ENCODE data around the gene SEMA5A. TPM values are rescaled to one million over a fixed set of nuclear protein-coding genes. Genes with fewer than 3 reads are reported as not detected.

Gene SEMA5A
- total and polyA plus RNA-seq, 2 donors (not counting 1 experiment from before 2014, with no cell fraction given): not detected

DNA sequence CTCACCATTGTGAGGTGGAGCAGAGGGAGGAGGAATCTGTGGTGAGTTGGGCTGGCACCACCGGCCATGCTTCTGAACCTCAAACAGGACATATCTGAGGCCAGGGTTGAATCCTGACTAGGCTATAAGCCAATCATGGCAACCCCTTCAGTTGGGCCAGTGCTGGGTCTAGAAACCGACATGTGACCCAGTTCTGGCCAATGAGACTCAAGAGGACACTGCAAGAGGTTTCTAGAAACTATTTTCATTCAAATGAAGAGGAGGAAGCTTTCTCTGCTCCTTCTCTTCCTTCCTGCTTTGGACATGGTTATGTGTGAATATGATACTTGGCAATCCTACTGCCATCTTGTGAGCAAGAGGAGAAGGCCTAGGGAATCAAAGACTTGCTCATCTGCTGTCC is 417.7 kb downstream of the SEMA5A start:
- ChIA-PET CTCF (no interaction called here), POLR2A (no interaction called here)
- intact Hi-C loops (cut with micrococcal nuclease): no loop called here
- Mint-ChIP-seq H3K27me3 (no peaks in the 10 kb centered on the region), H3K4me1 (no peaks in the 10 kb centered on the region), H3K27ac (no peak overlapping the region), H3K4me3 (no peak overlapping the region), H3K9me3 (ENCODE audit: insufficient read depth) (no peaks in the 10 kb centered on the region)
- H2AFZ ChIP-seq (ENCODE audit: insufficient read depth, low read depth, low read length, poor library complexity, severe bottlenecking): no peak overlapping the region
- no peaks in the 10 kb centered on the region for H3K79me2 ChIP-seq (ENCODE audit: control insufficient read depth, insufficient read depth, low read length)
- no peak overlapping the region for H3K4me3 ChIP-seq (ENCODE audit: control extremely low read depth in 1 of 5, extremely low read depth in 1 of 5, insufficient read depth in 1 of 5, low read depth in 2 of 5, low read length in 4 of 5)
- H3K9me3 ChIP-seq (ENCODE audit: control extremely low read depth in 1 of 3, control insufficient read depth in 2 of 3, insufficient read depth in 1 of 3, low read length in 2 of 3): peaks cover 0 to 4% (median 0%) of the 10 kb centered on the region in 3 donors
- no peaks in the 10 kb centered on the region for H4K20me1 ChIP-seq (ENCODE audit: control insufficient read depth, insufficient read depth, low read length, poor library complexity, severe bottlenecking)
- DNase-seq (no peak), ATAC-seq (ENCODE audit: low read depth) (no peak)
- H3K27ac ChIP-seq (ENCODE audit: low read length in 2 of 2): no peak overlapping the region
- no peaks in the 10 kb centered on the region for H3K27me3 ChIP-seq (replicated peaks in 1 of 4; ENCODE audit: control extremely low read depth in 1 of 4, control insufficient read depth in 3 of 4, insufficient read depth in 4 of 4, low read length in 3 of 4)
- H3K9ac ChIP-seq (ENCODE audit: low read length): no peak overlapping the region
- no peak for TF ChIP-seq EZH2 (IDR thresholded peaks at IDR 0.05; ENCODE audit: borderline replicate concordance, insufficient read depth, low read depth, low read length, poor library complexity, severe bottlenecking)
- TF ChIP-seq, protein P1, sequence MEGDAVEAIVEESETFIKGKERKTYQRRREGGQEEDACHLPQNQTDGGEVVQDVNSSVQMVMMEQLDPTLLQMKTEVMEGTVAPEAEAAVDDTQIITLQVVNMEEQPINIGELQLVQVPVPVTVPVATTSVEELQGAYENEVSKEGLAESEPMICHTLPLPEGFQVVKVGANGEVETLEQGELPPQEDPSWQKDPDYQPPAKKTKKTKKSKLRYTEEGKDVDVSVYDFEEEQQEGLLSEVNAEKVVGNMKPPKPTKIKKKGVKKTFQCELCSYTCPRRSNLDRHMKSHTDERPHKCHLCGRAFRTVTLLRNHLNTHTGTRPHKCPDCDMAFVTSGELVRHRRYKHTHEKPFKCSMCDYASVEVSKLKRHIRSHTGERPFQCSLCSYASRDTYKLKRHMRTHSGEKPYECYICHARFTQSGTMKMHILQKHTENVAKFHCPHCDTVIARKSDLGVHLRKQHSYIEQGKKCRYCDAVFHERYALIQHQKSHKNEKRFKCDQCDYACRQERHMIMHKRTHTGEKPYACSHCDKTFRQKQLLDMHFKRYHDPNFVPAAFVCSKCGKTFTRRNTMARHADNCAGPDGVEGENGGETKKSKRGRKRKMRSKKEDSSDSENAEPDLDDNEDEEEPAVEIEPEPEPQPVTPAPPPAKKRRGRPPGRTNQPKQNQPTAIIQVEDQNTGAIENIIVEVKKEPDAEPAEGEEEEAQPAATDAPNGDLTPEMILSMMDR (IDR thresholded peaks at IDR 0.05): no peak
- H3K4me1 ChIP-seq (ENCODE audit: control insufficient read depth in 2 of 2, insufficient read depth in 2 of 2, low read length in 2 of 2): no peaks in the 10 kb centered on the region
- 47% methylated on average over 2 of the region's 2 CpGs for WGBS (ENCODE audit: insufficient coverage)
- no peaks in the 10 kb centered on the region for H3K36me3 ChIP-seq (replicated peaks in 1 of 2; ENCODE audit: control extremely low read depth in 1 of 2, control insufficient read depth in 1 of 2, extremely low read depth in 1 of 2, insufficient read depth in 2 of 2, low read length in 1 of 2)
- H3K4me2 ChIP-seq (replicated peaks; ENCODE audit: low read depth, low read length, poor library complexity, severe bottlenecking): no peak overlapping the region

DNA sequence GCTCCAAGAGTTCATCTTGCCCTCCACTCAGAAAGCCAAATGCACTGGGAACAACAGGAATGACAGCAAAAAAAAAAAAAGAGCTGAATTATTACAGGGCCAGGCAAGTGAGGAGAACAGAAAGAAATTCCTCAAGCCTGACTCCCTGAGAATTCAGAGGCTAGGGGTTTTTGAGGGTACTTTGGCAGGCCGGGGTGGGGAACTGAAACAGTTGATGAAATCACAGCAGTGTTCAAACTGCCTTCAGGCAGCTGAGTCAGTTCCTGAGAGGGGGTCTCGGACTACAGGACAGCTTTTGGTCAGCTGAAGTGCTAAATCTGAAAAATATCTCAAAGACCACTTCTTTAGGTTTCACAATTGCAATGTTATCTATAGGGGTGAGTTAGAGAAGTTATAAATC is 419.4 kb downstream of the SEMA5A start:
- no peak for DNase-seq
- no peak for TF ChIP-seq EZH2 (IDR thresholded peaks at IDR 0.05; ENCODE audit: borderline replicate concordance, insufficient read depth, low read depth, low read length, poor library complexity, severe bottlenecking)
- no peaks in the 10 kb centered on the region for H3K79me2 ChIP-seq (ENCODE audit: control insufficient read depth, insufficient read depth, low read length)
- no peaks in the 10 kb centered on the region for H4K20me1 ChIP-seq (ENCODE audit: control insufficient read depth, insufficient read depth, low read length, poor library complexity, severe bottlenecking)
- H3K4me3 ChIP-seq (ENCODE audit: control extremely low read depth in 1 of 5, extremely low read depth in 1 of 5, insufficient read depth in 1 of 5, low read depth in 2 of 5, low read length in 4 of 5): no peak overlapping the region
- no peak overlapping the region for H3K4me2 ChIP-seq (replicated peaks; ENCODE audit: low read depth, low read length, poor library complexity, severe bottlenecking)
- whole genome bisulfite sequencing (ENCODE audit: insufficient coverage): 57% methylated on average over 1 of the region's 2 CpGs
- no peaks in the 10 kb centered on the region for H3K36me3 ChIP-seq (replicated peaks in 1 of 2; ENCODE audit: control extremely low read depth in 1 of 2, control insufficient read depth in 1 of 2, extremely low read depth in 1 of 2, insufficient read depth in 2 of 2, low read length in 1 of 2)
- H2AFZ ChIP-seq (ENCODE audit: insufficient read depth, low read depth, low read length, poor library complexity, severe bottlenecking): no peak overlapping the region
- Mint-ChIP-seq H3K4me3 (no peak overlapping the region), H3K4me1 (no peaks in the 10 kb centered on the region), H3K27me3 (no peaks in the 10 kb centered on the region), H3K27ac (no peak overlapping the region), H3K9me3 (ENCODE audit: insufficient read depth) (no peaks in the 10 kb centered on the region)
- ATAC-seq (ENCODE audit: low read depth): no peak
- H3K4me1 ChIP-seq (ENCODE audit: control insufficient read depth in 2 of 2, insufficient read depth in 2 of 2, low read length in 2 of 2): no peaks in the 10 kb centered on the region
- H3K9me3 ChIP-seq (ENCODE audit: control extremely low read depth in 1 of 3, control insufficient read depth in 2 of 3, insufficient read depth in 1 of 3, low read length in 2 of 3): peaks cover 0 to 4% (median 0%) of the 10 kb centered on the region in 3 donors
- CTCF ChIA-PET: interaction anchor here (0.7 kb wide), 1 partner anchor 10 kb away, joined by 3 read pairs; no protein-coding TSS in a partner anchor
- POLR2A ChIA-PET: no interaction called here
- H3K27ac ChIP-seq (ENCODE audit: low read length in 2 of 2): no peak overlapping the region
- intact Hi-C loops (cut with micrococcal nuclease): no loop called here
- H3K9ac ChIP-seq (ENCODE audit: low read length): no peak overlapping the region
- no peaks in the 10 kb centered on the region for H3K27me3 ChIP-seq (replicated peaks in 1 of 4; ENCODE audit: control extremely low read depth in 1 of 4, control insufficient read depth in 3 of 4, insufficient read depth in 4 of 4, low read length in 3 of 4)

All from B cell (primary cell).